ENCODE data around the gene NFATC2.

Gene NFATC2

DNA sequence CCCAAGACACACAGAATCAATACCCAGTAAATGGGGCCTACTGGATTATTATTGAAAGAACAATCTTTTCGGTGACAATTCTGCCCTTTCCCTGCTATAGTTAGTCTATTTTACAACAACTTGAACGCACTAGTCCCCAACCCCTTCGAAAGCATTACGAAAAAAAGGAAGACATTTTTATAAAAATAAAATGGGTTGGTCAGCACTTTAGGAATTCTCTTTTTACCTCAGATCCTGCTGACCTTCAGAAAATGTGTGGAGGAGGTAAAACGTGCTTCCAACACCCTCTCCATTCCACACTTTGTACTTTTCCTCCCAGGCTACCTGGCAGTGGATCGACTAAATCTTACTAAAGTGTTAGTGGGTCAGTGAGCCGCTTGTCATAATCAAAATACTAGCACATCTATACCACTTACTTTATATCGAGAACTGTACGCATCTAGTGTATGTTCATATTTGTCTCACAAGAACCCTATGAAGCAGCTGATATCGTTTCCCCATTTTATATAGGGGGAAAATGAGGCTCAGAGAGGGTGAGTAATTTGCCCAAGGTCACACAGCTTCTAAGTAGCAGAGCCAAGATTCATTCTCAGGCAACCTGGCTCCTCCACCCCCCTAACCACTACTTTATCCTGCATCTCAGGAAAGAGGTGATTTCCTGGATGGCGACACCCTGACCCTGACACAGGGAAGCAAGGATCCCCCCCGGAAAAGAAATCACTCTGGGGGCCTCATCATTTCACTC, 10.6 kb downstream of the NFATC2 start:
- no peak for ATAC-seq
- TF ChIP-seq RARB (CRISPR knock-in tag; IDR thresholded peaks at IDR 0.05) (no peak), OSR1 (CRISPR knock-in tag; IDR thresholded peaks at IDR 0.05) (no peak), ESRRG (CRISPR knock-in tag; IDR thresholded peaks at IDR 0.05) (no peak), ARNTL (CRISPR knock-in tag; IDR thresholded peaks at IDR 0.05; ENCODE audit: borderline replicate concordance, low read depth) (no peak), SNAI2 (CRISPR knock-in tag; IDR thresholded peaks at IDR 0.05) (no peak), CSDC2 (CRISPR knock-in tag; IDR thresholded peaks at IDR 0.05) (no peak), ZNF565 (CRISPR knock-in tag; conservative IDR thresholded peaks at IDR 0.05; ENCODE audit: low read depth) (no peak), GLIS3 (CRISPR knock-in tag; IDR thresholded peaks at IDR 0.05) (no peak)
- TF ChIP-seq, protein P1, sequence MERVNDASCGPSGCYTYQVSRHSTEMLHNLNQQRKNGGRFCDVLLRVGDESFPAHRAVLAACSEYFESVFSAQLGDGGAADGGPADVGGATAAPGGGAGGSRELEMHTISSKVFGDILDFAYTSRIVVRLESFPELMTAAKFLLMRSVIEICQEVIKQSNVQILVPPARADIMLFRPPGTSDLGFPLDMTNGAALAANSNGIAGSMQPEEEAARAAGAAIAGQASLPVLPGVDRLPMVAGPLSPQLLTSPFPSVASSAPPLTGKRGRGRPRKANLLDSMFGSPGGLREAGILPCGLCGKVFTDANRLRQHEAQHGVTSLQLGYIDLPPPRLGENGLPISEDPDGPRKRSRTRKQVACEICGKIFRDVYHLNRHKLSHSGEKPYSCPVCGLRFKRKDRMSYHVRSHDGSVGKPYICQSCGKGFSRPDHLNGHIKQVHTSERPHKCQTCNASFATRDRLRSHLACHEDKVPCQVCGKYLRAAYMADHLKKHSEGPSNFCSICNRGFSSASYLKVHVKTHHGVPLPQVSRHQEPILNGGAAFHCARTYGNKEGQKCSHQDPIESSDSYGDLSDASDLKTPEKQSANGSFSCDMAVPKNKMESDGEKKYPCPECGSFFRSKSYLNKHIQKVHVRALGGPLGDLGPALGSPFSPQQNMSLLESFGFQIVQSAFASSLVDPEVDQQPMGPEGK (CRISPR knock-in tag; IDR thresholded peaks at IDR 0.05; ENCODE audit: borderline replicate concordance), result no peak

DNA sequence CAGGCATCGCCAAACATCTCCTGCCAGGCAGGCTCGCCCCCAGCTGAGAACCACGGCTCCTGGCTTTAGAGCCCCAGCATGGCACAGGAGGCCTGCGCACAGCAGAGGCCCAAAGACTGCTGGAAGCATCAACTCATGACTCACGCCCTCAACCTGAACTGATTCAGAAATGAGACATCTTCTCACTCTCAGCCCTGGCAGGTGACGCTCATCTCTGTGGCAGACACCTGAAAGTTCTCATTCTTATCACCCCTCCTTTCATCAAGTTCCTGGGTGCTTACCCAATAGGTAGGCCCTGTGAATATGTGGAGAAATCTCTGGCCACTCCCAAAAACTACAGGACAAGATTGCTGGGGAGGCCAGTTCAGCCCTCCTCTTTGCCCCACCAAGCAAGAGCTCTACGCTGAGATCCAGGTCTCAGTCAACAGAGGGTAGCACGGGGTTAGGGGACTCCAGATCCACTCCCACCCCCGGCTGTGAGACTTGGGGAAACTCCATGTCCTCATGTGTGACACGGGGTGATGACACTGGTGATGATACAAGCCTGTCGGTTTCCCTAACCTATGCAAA, 11.3 kb downstream of the NFATC2 start:
- TF ChIP-seq OSR1 (CRISPR knock-in tag; IDR thresholded peaks at IDR 0.05), result no peak
- TF ChIP-seq ESRRG (CRISPR knock-in tag; IDR thresholded peaks at IDR 0.05), result no peak
- TF ChIP-seq ZNF8 (CRISPR knock-in tag; IDR thresholded peaks at IDR 0.05), result no peak
- TF ChIP-seq PPARA (CRISPR knock-in tag; IDR thresholded peaks at IDR 0.05; ENCODE audit: borderline replicate concordance), result no peak
- TF ChIP-seq, protein P2, sequence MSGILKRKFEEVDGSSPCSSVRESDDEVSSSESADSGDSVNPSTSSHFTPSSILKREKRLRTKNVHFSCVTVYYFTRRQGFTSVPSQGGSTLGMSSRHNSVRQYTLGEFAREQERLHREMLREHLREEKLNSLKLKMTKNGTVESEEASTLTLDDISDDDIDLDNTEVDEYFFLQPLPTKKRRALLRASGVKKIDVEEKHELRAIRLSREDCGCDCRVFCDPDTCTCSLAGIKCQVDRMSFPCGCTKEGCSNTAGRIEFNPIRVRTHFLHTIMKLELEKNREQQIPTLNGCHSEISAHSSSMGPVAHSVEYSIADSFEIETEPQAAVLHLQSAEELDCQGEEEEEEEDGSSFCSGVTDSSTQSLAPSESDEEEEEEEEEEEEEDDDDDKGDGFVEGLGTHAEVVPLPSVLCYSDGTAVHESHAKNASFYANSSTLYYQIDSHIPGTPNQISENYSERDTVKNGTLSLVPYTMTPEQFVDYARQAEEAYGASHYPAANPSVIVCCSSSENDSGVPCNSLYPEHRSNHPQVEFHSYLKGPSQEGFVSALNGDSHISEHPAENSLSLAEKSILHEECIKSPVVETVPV (CRISPR knock-in tag; IDR thresholded peaks at IDR 0.05), result no peak
- no peak for TF ChIP-seq SNAI2 (CRISPR knock-in tag; IDR thresholded peaks at IDR 0.05)
- TF ChIP-seq ARNTL (CRISPR knock-in tag; IDR thresholded peaks at IDR 0.05; ENCODE audit: borderline replicate concordance, low read depth), result no peak
- TF ChIP-seq ZFP30 (CRISPR knock-in tag; IDR thresholded peaks at IDR 0.05), result no peak
- no peak for TF ChIP-seq ZC3H10 (CRISPR knock-in tag; IDR thresholded peaks at IDR 0.05)
- no peak for TF ChIP-seq BACH2 (CRISPR knock-in tag; IDR thresholded peaks at IDR 0.05; ENCODE audit: borderline replicate concordance)
- TF ChIP-seq TCF4 (CRISPR knock-in tag; IDR thresholded peaks at IDR 0.05; ENCODE audit: borderline replicate concordance), result no peak
- TF ChIP-seq, protein P1 (CRISPR knock-in tag; IDR thresholded peaks at IDR 0.05; ENCODE audit: borderline replicate concordance), result no peak
- ATAC-seq, result no peak

- no peak for TF ChIP-seq BACH2 (CRISPR knock-in tag; IDR thresholded peaks at IDR 0.05; ENCODE audit: borderline replicate concordance)
- no peak for TF ChIP-seq TOX (CRISPR knock-in tag; IDR thresholded peaks at IDR 0.05; ENCODE audit: borderline replicate concordance)
- no peak for TF ChIP-seq GLIS3 (CRISPR knock-in tag; IDR thresholded peaks at IDR 0.05)
- no peak for TF ChIP-seq ZFP30 (CRISPR knock-in tag; IDR thresholded peaks at IDR 0.05)
- TF ChIP-seq SNAI2 (CRISPR knock-in tag; IDR thresholded peaks at IDR 0.05), result no peak
- TF ChIP-seq PPARA (CRISPR knock-in tag; IDR thresholded peaks at IDR 0.05; ENCODE audit: borderline replicate concordance), result no peak
- TF ChIP-seq, protein P1 (CRISPR knock-in tag; IDR thresholded peaks at IDR 0.05; ENCODE audit: borderline replicate concordance), result no peak
- TF ChIP-seq, protein P3, sequence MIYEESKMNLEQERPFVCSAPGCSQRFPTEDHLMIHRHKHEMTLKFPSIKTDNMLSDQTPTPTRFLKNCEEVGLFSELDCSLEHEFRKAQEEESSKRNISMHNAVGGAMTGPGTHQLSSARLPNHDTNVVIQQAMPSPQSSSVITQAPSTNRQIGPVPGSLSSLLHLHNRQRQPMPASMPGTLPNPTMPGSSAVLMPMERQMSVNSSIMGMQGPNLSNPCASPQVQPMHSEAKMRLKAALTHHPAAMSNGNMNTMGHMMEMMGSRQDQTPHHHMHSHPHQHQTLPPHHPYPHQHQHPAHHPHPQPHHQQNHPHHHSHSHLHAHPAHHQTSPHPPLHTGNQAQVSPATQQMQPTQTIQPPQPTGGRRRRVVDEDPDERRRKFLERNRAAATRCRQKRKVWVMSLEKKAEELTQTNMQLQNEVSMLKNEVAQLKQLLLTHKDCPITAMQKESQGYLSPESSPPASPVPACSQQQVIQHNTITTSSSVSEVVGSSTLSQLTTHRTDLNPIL (CRISPR knock-in tag; IDR thresholded peaks at IDR 0.05; ENCODE audit: low read depth), result no peak
- TF ChIP-seq RARB (CRISPR knock-in tag; IDR thresholded peaks at IDR 0.05), result no peak
- TF ChIP-seq ZNF8 (CRISPR knock-in tag; IDR thresholded peaks at IDR 0.05), result no peak
- TF ChIP-seq ZNF70 (CRISPR knock-in tag; IDR thresholded peaks at IDR 0.05), result no peak
- no peak for TF ChIP-seq ZNF565 (CRISPR knock-in tag; conservative IDR thresholded peaks at IDR 0.05; ENCODE audit: low read depth)
- TF ChIP-seq ARNTL (CRISPR knock-in tag; IDR thresholded peaks at IDR 0.05; ENCODE audit: borderline replicate concordance, low read depth), result no peak
- TF ChIP-seq, protein P4, sequence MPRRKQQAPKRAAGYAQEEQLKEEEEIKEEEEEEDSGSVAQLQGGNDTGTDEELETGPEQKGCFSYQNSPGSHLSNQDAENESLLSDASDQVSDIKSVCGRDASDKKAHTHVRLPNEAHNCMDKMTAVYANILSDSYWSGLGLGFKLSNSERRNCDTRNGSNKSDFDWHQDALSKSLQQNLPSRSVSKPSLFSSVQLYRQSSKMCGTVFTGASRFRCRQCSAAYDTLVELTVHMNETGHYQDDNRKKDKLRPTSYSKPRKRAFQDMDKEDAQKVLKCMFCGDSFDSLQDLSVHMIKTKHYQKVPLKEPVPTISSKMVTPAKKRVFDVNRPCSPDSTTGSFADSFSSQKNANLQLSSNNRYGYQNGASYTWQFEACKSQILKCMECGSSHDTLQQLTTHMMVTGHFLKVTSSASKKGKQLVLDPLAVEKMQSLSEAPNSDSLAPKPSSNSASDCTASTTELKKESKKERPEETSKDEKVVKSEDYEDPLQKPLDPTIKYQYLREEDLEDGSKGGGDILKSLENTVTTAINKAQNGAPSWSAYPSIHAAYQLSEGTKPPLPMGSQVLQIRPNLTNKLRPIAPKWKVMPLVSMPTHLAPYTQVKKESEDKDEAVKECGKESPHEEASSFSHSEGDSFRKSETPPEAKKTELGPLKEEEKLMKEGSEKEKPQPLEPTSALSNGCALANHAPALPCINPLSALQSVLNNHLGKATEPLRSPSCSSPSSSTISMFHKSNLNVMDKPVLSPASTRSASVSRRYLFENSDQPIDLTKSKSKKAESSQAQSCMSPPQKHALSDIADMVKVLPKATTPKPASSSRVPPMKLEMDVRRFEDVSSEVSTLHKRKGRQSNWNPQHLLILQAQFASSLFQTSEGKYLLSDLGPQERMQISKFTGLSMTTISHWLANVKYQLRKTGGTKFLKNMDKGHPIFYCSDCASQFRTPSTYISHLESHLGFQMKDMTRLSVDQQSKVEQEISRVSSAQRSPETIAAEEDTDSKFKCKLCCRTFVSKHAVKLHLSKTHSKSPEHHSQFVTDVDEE (CRISPR knock-in tag; IDR thresholded peaks at IDR 0.05), result no peak
- no peak for TF ChIP-seq ISL1 (CRISPR knock-in tag; IDR thresholded peaks at IDR 0.05)
- no peak for TF ChIP-seq ESRRG (CRISPR knock-in tag; IDR thresholded peaks at IDR 0.05)
- no peak for ATAC-seq
Observed at GRCh38 chr20:51529758-51530157, 12.8 kb downstream of the NFATC2 start.
